HG03342 (cell line): ENCODE data around the gene NKAIN2.
"Not testable (repeated sequence)": the region's sequence is repeated elsewhere in the genome, so short reads cannot be mapped to it uniquely, and the experiment has no call there.

ENCODE experiments used
- ATAC-seq: cut with Tn5 transposase; IDR thresholded peaks from one replicate; pipeline ENCODE4 v1.9.1; 2021; ENCODE audit warnings: mild to moderate bottlenecking, moderate library complexity; ENCODE audit not compliant: unreplicated experiment

The NKAIN2 gene

GRCh38 chr6:124167249-124167648, 363.6 kb downstream of the NKAIN2 start:
- ATAC-seq = not testable (repeated sequence)

- ATAC-seq = no peak
These were observed 386.6 kb downstream of the NKAIN2 start for GRCh38 chr6:124190256-124190655.

DNA sequence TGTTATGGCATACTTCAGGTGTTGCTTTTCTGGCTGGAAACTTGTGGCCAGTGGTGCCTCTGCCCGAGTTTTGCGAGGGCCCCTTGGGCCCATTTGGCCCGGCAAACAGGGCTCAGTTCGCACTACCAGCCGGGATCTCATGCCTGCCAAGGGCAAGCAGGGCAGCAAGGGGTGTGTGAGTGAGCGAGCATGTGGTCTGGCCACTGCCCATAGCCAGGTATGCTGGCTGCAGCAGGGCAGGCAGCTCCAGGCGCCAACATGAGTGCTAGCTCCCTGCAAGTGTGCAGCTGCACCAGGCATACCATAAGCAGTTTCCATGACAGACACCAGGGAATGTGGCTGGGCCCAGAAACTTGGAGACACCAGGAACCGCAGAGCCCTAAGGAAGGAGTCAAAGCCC, 389.5 kb downstream of the NKAIN2 start:
- ATAC-seq = no peak

GRCh38 chr6:124197148-124197547, 393.5 kb downstream of the NKAIN2 start:
- no peak for ATAC-seq

- ATAC-seq = no peak
These were observed 395.6 kb downstream of the NKAIN2 start for GRCh38 chr6:124199286-124199685.

DNA sequence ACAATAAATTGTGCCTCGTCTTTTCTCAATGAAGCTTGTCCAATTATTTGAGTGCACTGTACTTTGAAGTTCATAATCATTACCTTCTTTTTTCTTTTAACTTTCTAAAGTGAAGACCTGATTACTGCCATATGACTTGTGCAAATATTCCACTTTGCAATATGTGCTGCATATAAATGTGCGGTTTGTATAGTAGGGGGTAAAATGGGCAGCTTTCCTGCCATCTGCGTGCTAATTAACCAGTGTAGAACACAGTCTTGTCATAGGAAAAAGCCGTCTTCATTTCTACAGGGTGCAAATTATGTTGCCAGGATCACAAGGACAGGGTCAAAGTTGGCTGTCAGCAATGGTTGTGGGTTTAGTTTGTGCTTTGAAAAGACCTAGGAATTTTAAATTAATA, 397.0 kb downstream of the NKAIN2 start:
- no peak for ATAC-seq

GRCh38 chr6:124203101-124203811, 399.6 kb downstream of the NKAIN2 start:
- no peak for ATAC-seq

- no peak for ATAC-seq
These were observed 400.1 kb downstream of the NKAIN2 start for GRCh38 chr6:124203812-124204167.

- no peak for ATAC-seq
These were observed 402.3 kb downstream of the NKAIN2 start for GRCh38 chr6:124205921-124206320.

- no peak for ATAC-seq
These were observed 420.1 kb downstream of the NKAIN2 start for GRCh38 chr6:124223611-124224345.

GRCh38 chr6:124226396-124226795, 422.7 kb downstream of the NKAIN2 start:
- ATAC-seq = no peak

GRCh38 chr6:124233221-124233620, 429.6 kb downstream of the NKAIN2 start:
- ATAC-seq = no peak

GRCh38 chr6:124234801-124235200, 431.1 kb downstream of the NKAIN2 start:
- no peak for ATAC-seq

DNA sequence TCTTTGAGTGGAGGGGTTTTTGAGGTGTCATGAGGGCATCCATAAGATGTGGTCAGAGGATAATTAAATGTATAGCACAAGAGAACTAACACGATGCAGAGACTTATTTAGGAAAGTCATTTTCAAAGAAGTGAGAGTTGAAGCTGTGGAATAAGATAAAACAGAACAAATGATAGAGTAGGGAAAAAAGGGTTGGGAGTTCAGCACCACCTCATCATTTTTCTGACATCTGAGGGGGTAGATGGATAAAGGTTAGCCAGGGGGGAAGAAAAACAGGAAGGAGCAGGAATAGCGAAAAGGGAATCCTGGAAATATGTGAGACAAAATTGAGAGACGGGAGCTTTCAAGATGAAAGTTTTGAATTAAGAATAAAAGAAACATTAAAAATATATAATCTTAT, 434.2 kb downstream of the NKAIN2 start:
- no peak for ATAC-seq

DNA sequence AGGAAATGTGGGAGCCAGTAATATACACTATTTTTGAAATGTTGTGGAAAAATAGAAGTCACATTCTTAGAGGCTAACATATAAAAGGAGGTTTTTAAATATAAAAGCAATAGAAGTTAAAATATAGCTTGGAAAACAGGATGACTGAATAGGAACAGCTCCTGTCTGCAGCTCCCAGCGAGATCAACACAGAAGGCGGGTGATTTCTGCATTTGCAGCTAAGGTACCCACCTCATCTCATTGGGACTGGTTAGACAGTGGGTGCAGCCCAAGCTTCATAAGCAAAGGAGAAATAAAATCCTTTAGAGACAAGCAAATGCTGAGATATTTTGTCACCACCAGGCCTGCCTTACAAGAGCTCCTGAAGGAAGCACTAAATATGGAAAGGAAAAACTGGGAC, 434.7 kb downstream of the NKAIN2 start:
- not testable (repeated sequence) for ATAC-seq

- no peak for ATAC-seq
These were observed 451.4 kb downstream of the NKAIN2 start for GRCh38 chr6:124254941-124255685.

DNA sequence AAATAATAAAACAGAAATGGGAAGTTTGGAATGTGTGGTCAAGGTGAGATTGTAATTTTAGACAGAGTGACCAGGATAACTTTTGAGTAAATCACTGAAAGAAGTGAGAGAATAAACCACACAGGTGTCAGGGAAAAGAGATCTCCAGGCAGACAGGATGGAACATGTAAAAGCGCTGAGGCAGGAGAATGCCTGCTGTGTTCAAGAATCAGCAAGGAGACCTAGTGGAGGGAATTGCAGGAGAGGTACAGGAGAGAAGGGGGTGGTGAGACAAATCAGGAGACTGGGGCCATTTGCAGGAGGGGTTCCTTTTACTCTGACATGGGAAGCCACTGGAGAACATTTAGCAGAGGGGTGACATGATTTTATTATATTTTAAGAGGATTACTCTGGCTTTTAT, 456.7 kb downstream of the NKAIN2 start:
- ATAC-seq = no peak

GRCh38 chr6:124269733-124270132, 466.1 kb downstream of the NKAIN2 start:
- ATAC-seq = no peak

- no peak for ATAC-seq
These were observed 470.0 kb downstream of the NKAIN2 start for GRCh38 chr6:124273701-124274100.

DNA sequence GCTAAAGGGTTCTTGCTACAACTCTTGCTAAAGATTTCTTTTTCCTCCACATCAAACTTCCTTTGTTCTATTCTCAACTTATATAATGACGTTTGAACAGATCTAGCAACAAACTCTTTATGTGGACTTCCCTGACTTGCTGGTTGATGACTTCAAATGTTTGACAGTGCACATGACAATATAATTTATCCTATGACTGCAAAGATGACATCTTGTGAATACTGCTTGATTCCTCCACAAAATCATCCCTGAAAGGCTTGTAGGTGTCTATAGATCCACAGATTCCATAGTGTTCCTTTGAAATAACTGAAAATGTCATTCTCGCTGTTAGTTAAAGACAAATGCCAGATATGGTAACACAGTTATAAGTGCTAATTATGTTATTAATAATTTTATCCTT, 478.9 kb downstream of the NKAIN2 start:
- no peak for ATAC-seq

- ATAC-seq = no peak
These were observed 479.8 kb downstream of the NKAIN2 start for GRCh38 chr6:124283486-124283885.

DNA sequence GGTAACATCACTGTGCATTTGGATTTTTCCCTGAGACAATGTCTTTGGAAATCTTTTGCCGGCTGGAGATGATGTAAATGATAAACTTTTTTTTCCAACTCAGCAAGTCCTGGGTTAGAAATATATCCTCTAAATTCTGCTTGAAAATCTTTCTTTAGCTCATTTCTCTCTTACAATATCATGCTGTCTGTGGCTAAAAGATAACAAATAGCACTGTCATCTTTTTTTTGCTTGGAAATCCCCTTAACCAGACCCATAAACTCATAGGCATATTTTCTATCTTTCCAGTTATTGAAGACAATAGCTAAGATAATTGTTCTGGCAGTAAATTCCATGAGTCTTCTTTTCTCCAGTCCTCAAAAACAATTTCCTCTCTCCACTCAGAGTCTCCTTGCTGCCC, 481.5 kb downstream of the NKAIN2 start:
- no peak for ATAC-seq
